ENCODE results near the gene CCDC191.

CCDC191 gene

GRCh38 chr3:114057011-114057347, 653 bp upstream of the CCDC191 start:
- DNase-seq (ENCODE audit: low read depth in 2 of 2), result no peak

GRCh38 chr3:114052216-114052615, 4.1 kb downstream of the CCDC191 start:
- DNase-seq (ENCODE audit: low read depth in 2 of 2), result no peak

GRCh38 chr3:114043205-114043604, 13.1 kb downstream of the CCDC191 start:
- DNase-seq (ENCODE audit: low read depth in 2 of 2), result no peak

- DNase-seq (ENCODE audit: low read depth in 2 of 2), result no peak
Measured at GRCh38 chr3:114035896-114036295, 20.4 kb downstream of the CCDC191 start.

GRCh38 chr3:114034787-114035545, 21.4 kb downstream of the CCDC191 start:
- no peak for DNase-seq (ENCODE audit: low read depth in 2 of 2)

GRCh38 chr3:114034211-114034610, 22.1 kb downstream of the CCDC191 start:
- DNase-seq (ENCODE audit: low read depth in 2 of 2), result no peak

- DNase-seq (ENCODE audit: low read depth in 2 of 2), result no peak
Measured at GRCh38 chr3:114033721-114034120, 22.6 kb downstream of the CCDC191 start.

- no peak for DNase-seq (ENCODE audit: low read depth in 2 of 2)
Measured at GRCh38 chr3:114026331-114026730, 30.0 kb downstream of the CCDC191 start.

- no peak for DNase-seq (ENCODE audit: low read depth in 2 of 2)
Measured at GRCh38 chr3:114025451-114025850, 30.9 kb downstream of the CCDC191 start.

- DNase-seq (ENCODE audit: low read depth in 2 of 2), result no peak
Measured at GRCh38 chr3:114022145-114022802, 34.1 kb downstream of the CCDC191 start.

- DNase-seq (ENCODE audit: low read depth in 2 of 2), result no peak
Measured at GRCh38 chr3:114020907-114021306, 35.4 kb downstream of the CCDC191 start.

GRCh38 chr3:114019486-114019885, 36.8 kb downstream of the CCDC191 start:
- DNase-seq (ENCODE audit: low read depth in 2 of 2), result no peak

- DNase-seq (ENCODE audit: low read depth in 2 of 2), result no peak
Measured at GRCh38 chr3:114014211-114014610, 42.1 kb downstream of the CCDC191 start.

GRCh38 chr3:114011059-114011797, 45.1 kb downstream of the CCDC191 start:
- DNase-seq (ENCODE audit: low read depth in 2 of 2), result no peak

GRCh38 chr3:114005481-114005880, 50.8 kb downstream of the CCDC191 start:
- DNase-seq (ENCODE audit: low read depth in 2 of 2), result no peak

- no peak for DNase-seq (ENCODE audit: low read depth in 2 of 2)
Measured at GRCh38 chr3:113985541-113985940, 70.8 kb downstream of the CCDC191 start.

- no peak for DNase-seq (ENCODE audit: low read depth in 2 of 2)
Measured at GRCh38 chr3:113983544-113983943, 72.8 kb downstream of the CCDC191 start.

- no peak for DNase-seq (ENCODE audit: low read depth in 2 of 2)
Measured at GRCh38 chr3:113981803-113982202, 74.5 kb downstream of the CCDC191 start.

- no peak for DNase-seq (ENCODE audit: low read depth in 2 of 2)
Measured at GRCh38 chr3:113979916-113980315, 76.4 kb downstream of the CCDC191 start.

- no peak for DNase-seq (ENCODE audit: low read depth in 2 of 2)
Measured at GRCh38 chr3:113977822-113978221, 78.5 kb downstream of the CCDC191 start.

- no peak for DNase-seq (ENCODE audit: low read depth in 2 of 2)
Measured at GRCh38 chr3:113968986-113969385, 87.3 kb downstream of the CCDC191 start.

GRCh38 chr3:113966172-113966571, 90.2 kb downstream of the CCDC191 start:
- DNase-seq (ENCODE audit: low read depth in 2 of 2), result no peak

GRCh38 chr3:113963879-113964278, 92.4 kb downstream of the CCDC191 start:
- no peak for DNase-seq (ENCODE audit: low read depth in 2 of 2)
